Hepatocyte (in vitro differentiated cells): Measurements from ENCODE around the gene SH3RF1. TPM values are rescaled to one million over a fixed set of nuclear protein-coding genes. Genes with fewer than 3 reads are reported as not detected.

Experiments
- DNase-seq: peaks from one replicate; pipeline ENCODE4 v3.0.0-alpha.2; 2016; ENCODE audit warnings: low spot score
- H2AFZ ChIP-seq: fragments of 200-600 bp; sonication (generic); 2 replicates; pipeline ENCODE4 v1.6.0; 2016; ENCODE audit warnings: antibody characterized with exemption, mild to moderate bottlenecking
- H3K27ac ChIP-seq: fragments of 200-600 bp; sonication (generic); 2 replicates; pipeline ENCODE4 v1.5.1; 2016; ENCODE audit warnings: mild to moderate bottlenecking
- H3K27me3 ChIP-seq: fragments of 200-600 bp; sonication (generic); 2 replicates; pipeline ENCODE4 v1.6.1; 2016
- H3K36me3 ChIP-seq: fragments of 200-600 bp; sonication (generic); replicated peaks from 2 replicates; pipeline ENCODE4 v1.5.1; 2016; ENCODE audit warnings: low read depth; ENCODE audit not compliant: insufficient read depth
- H3K4me1 ChIP-seq: fragments of 200-600 bp; sonication (generic); 2 replicates; pipeline ENCODE4 v1.5.1; 2016; ENCODE audit warnings: mild to moderate bottlenecking, moderate library complexity; ENCODE audit not compliant: insufficient read depth
- H3K4me2 ChIP-seq: fragments of 200-600 bp; sonication (generic); 2 replicates; pipeline ENCODE4 v1.6.0; 2016
- H3K4me3 ChIP-seq: fragments of 200-600 bp; sonication (generic); 2 replicates; pipeline ENCODE4 v1.5.1; 2016; ENCODE audit warnings: mild to moderate bottlenecking
- H3K79me2 ChIP-seq: fragments of 200-600 bp; sonication (generic); 2 replicates; pipeline ENCODE4 v1.6.0; 2017; ENCODE audit warnings: mild to moderate bottlenecking
- H3K9me2 ChIP-seq: fragments of 200-600 bp; sonication (generic); replicated peaks from 2 replicates; pipeline ENCODE4 v1.6.0; 2017; ENCODE audit warnings: mild to moderate bottlenecking; ENCODE audit not compliant: insufficient read depth
- H3K9me3 ChIP-seq: fragments of 200-600 bp; sonication (generic); 2 replicates; pipeline ENCODE4 v1.5.1; 2016; ENCODE audit warnings: low read depth, mild to moderate bottlenecking
- H4K20me1 ChIP-seq: fragments of 200-600 bp; sonication (generic); 2 replicates; pipeline ENCODE4 v1.6.0; 2016; ENCODE audit warnings: mild to moderate bottlenecking; ENCODE audit not compliant: insufficient read depth, poor library complexity, severe bottlenecking
- CTCF ChIP-seq: fragments of 200-600 bp; sonication (generic); IDR thresholded peaks from 2 replicates; pipeline ENCODE4 v1.5.1; 2016; ENCODE audit warnings: antibody characterized with exemption, mild to moderate bottlenecking; ENCODE audit not compliant: poor library complexity
- EZH2 ChIP-seq: fragments of 200-600 bp; sonication (generic); IDR thresholded peaks from 2 replicates; pipeline ENCODE4 v1.6.1; 2016; ENCODE audit warnings: antibody characterized with exemption, mild to moderate bottlenecking, borderline replicate concordance
- EZH2phosphoT487 ChIP-seq: fragments of 200-600 bp; sonication (generic); IDR thresholded peaks from one replicate; pipeline ENCODE4 v1.6.1; 2018; ENCODE audit warnings: antibody characterized with exemption, mild to moderate bottlenecking, low read depth, moderate library complexity; ENCODE audit not compliant: unreplicated experiment, severe bottlenecking
- WGBS: methylation state at CpG from one replicate; pipeline ENCODE4 v1.1.6; 2016; ENCODE audit warnings: low lambda C conversion rate; ENCODE audit errors: missing lambda C conversion rate; 5-methylcytosine and 5-hydroxymethylcytosine counted together
- polyA plus RNA-seq: library from polyadenylated mRNA; unstranded; fragments of >200 nt; fragmentation: Nextera tagmentation; extraction: Ambion mirVana; gene quantifications from 2 replicates; pipeline ENCODE4 v1.2.1, GENCODE V29; 2016
- total RNA-seq: library from RNA; depleted of rRNA; stranded (reverse); fragments of >200 nt; gene quantifications from 2 replicates; pipeline ENCODE4 v1.2.3, GENCODE V29; 2014

SH3RF1 gene
- total and polyA plus RNA-seq, 2 experiments from 2014 or later, result 15.5 to 16.4 TPM

- TF ChIP-seq EZH2, result no peak
- no peak for TF ChIP-seq EZH2phosphoT487
- TF ChIP-seq CTCF, result no peak
- Histone ChIP-seq H3K79me2 (no peaks in the 10 kb centered on the region), H4K20me1 (no peaks in the 10 kb centered on the region), H3K9me3 (no peaks in the 10 kb centered on the region), H3K4me1 (peaks cover 9% of the 10 kb centered on the region), H3K27ac (no peak overlapping the region), H3K36me3 (no peaks in the 10 kb centered on the region), H2AFZ (no peak overlapping the region), H3K4me2 (no peak overlapping the region), H3K27me3 (no peaks in the 10 kb centered on the region), H3K9me2 (no peaks in the 10 kb centered on the region), H3K4me3 (no peak overlapping the region)
- no peak for DNase-seq
- WGBS, result 70% methylated on average over 15 of the region's 15 CpGs
Observed at GRCh38 chr4:169045862-169046584, 224.7 kb downstream of the SH3RF1 start.

- Histone ChIP-seq H4K20me1 (no peaks in the 10 kb centered on the region), H3K27ac (no peak overlapping the region), H3K4me1 (peaks cover 6% of the 10 kb centered on the region), H3K36me3 (no peaks in the 10 kb centered on the region), H2AFZ (no peak overlapping the region), H3K9me3 (no peaks in the 10 kb centered on the region), H3K27me3 (no peaks in the 10 kb centered on the region), H3K79me2 (no peaks in the 10 kb centered on the region), H3K9me2 (no peaks in the 10 kb centered on the region), H3K4me2 (no peak overlapping the region), H3K4me3 (no peak overlapping the region)
- DNase-seq, result no peak
- WGBS, result 96% methylated on average over 5 of the region's 5 CpGs
- no peak for TF ChIP-seq EZH2
- TF ChIP-seq CTCF, result no peak
Observed at GRCh38 chr4:169044714-169045447, 225.9 kb downstream of the SH3RF1 start.
